ENCODE results near the gene TMA7B. TPM values are rescaled to one million over a fixed set of nuclear protein-coding genes. Genes with fewer than 3 reads are reported as not detected.

TMA7B gene
- total RNA-seq, 1 donor from 2014 or later, result 0.52 TPM

DNA sequence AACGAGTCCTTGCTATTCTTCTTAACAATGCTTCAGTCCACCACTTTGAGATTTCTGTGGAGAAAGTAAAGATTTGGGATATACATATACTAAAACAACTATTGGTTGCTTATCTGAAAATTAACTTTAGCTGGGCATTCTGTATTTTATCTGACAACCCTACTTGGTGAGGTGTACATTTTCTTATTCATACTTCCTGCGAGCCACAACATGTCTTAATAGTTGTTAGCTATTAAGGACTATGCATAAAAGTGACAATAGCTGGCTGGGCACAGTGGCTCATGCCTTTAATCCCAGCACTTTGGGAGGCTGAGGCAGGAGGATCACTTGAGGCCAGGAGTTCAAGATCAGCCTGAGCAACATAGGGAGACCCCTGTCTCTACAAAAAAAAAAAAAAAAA lies 28.0 kb upstream of the TMA7B start:
- Histone ChIP-seq H3K9ac (ENCODE audit: low read depth in 1 of 3, low read length in 3 of 3) (no peak overlapping the region), H3K36me3 (ENCODE audit: control insufficient read depth in 3 of 3, insufficient read depth in 3 of 3, low read length in 3 of 3) (no peaks in the 10 kb centered on the region), H3K27ac (ENCODE audit: low read depth, low read length) (no peak overlapping the region), H3K9me3 (ENCODE audit: control insufficient read depth in 3 of 3, low read length in 3 of 3) (no peaks in the 10 kb centered on the region), H3K27me3 (ENCODE audit: control insufficient read depth in 3 of 3, insufficient read depth in 3 of 3, low read length in 3 of 3) (peaks cover 19 to 35% (median 24%) of the 10 kb centered on the region in 3 donors), H3K4me1 (ENCODE audit: control insufficient read depth in 3 of 3, insufficient read depth in 3 of 3, low read length in 3 of 3) (no peaks in the 10 kb centered on the region), H3K4me3 (ENCODE audit: low read length in 3 of 3) (no peak overlapping the region)

- Histone ChIP-seq H3K36me3 (ENCODE audit: control insufficient read depth in 3 of 3, insufficient read depth in 3 of 3, low read length in 3 of 3) (no peaks in the 10 kb centered on the region), H3K9ac (ENCODE audit: low read depth in 1 of 3, low read length in 3 of 3) (no peak overlapping the region), H3K27me3 (ENCODE audit: control insufficient read depth in 3 of 3, insufficient read depth in 3 of 3, low read length in 3 of 3) (peaks cover 19 to 30% (median 26%) of the 10 kb centered on the region in 3 donors), H3K27ac (ENCODE audit: low read depth, low read length) (no peak overlapping the region), H3K4me1 (ENCODE audit: control insufficient read depth in 3 of 3, insufficient read depth in 3 of 3, low read length in 3 of 3) (no peaks in the 10 kb centered on the region), H3K4me3 (ENCODE audit: low read length in 3 of 3) (no peak overlapping the region), H3K9me3 (ENCODE audit: control insufficient read depth in 3 of 3, low read length in 3 of 3) (no peaks in the 10 kb centered on the region)
Measured at GRCh38 chr22:39932918-39933649, 27.1 kb upstream of the TMA7B start.

- Histone ChIP-seq H3K4me1 (ENCODE audit: control insufficient read depth in 3 of 3, insufficient read depth in 3 of 3, low read length in 3 of 3) (no peaks in the 10 kb centered on the region), H3K27ac (ENCODE audit: low read depth, low read length) (no peak overlapping the region), H3K9me3 (ENCODE audit: control insufficient read depth in 3 of 3, low read length in 3 of 3) (no peaks in the 10 kb centered on the region), H3K4me3 (ENCODE audit: low read length in 3 of 3) (no peak overlapping the region), H3K27me3 (ENCODE audit: control insufficient read depth in 3 of 3, insufficient read depth in 3 of 3, low read length in 3 of 3) (peaks cover 14 to 29% (median 28%) of the 10 kb centered on the region in 3 donors), H3K9ac (ENCODE audit: low read depth in 1 of 3, low read length in 3 of 3) (no peak overlapping the region), H3K36me3 (ENCODE audit: control insufficient read depth in 3 of 3, insufficient read depth in 3 of 3, low read length in 3 of 3) (no peaks in the 10 kb centered on the region)
Measured at GRCh38 chr22:39933741-39934140, 26.5 kb upstream of the TMA7B start.

DNA sequence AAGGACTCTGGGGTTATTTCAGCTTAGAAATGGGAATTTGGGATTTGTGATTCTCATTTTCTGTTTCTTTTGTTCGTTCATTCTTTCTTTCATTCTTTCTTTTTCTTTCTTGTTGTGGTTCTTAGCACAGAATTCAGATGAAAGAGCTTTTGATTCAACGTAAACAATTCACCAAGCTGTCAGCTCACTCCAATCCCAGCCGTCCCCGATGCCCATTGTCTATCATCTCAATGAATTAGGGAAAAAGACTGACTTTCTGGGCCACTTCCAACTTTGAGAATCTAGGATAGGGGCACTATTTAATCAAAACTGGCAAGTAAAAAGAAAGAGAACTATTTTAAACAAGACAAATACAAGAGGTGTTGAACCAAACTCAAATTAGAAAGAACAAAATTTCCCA lies 25.1 kb upstream of the TMA7B start:
- Histone ChIP-seq H3K27me3 (ENCODE audit: control insufficient read depth in 3 of 3, insufficient read depth in 3 of 3, low read length in 3 of 3) (peaks cover 11 to 30% (median 24%) of the 10 kb centered on the region in 3 donors), H3K9me3 (ENCODE audit: control insufficient read depth in 3 of 3, low read length in 3 of 3) (no peaks in the 10 kb centered on the region), H3K9ac (ENCODE audit: low read depth in 1 of 3, low read length in 3 of 3) (no peak overlapping the region), H3K36me3 (ENCODE audit: control insufficient read depth in 3 of 3, insufficient read depth in 3 of 3, low read length in 3 of 3) (no peaks in the 10 kb centered on the region), H3K4me1 (ENCODE audit: control insufficient read depth in 3 of 3, insufficient read depth in 3 of 3, low read length in 3 of 3) (no peaks in the 10 kb centered on the region), H3K4me3 (ENCODE audit: low read length in 3 of 3) (no peak overlapping the region), H3K27ac (ENCODE audit: low read depth, low read length) (no peak overlapping the region)

DNA sequence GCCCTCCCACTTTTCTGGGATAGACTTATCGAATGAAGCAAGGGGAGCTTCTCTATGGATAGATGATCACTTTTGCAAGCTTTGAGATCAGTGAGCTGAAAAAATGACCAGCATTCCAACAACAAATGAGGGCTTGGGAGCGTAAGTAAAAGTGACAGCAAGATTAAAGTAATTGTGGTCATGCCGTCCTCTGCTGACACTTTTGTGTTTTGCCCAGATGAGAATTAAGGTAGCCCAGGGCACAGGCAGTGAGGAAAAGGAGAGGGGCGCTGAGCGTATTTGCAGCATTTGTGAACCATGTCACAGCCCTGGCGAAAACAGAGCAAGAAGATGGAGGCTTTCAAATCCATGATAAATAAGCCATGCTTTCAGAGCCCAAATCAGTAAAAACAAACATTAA lies 24.6 kb upstream of the TMA7B start:
- no peaks in the 10 kb centered on the region for H3K4me1 ChIP-seq (ENCODE audit: control insufficient read depth in 3 of 3, insufficient read depth in 3 of 3, low read length in 3 of 3)
- no peak overlapping the region for H3K4me3 ChIP-seq (ENCODE audit: low read length in 3 of 3)
- no peaks in the 10 kb centered on the region for H3K36me3 ChIP-seq (ENCODE audit: control insufficient read depth in 3 of 3, insufficient read depth in 3 of 3, low read length in 3 of 3)
- H3K27me3 ChIP-seq (ENCODE audit: control insufficient read depth in 3 of 3, insufficient read depth in 3 of 3, low read length in 3 of 3), result peaks cover 11 to 30% (median 21%) of the 10 kb centered on the region in 3 donors
- H3K9me3 ChIP-seq (ENCODE audit: control insufficient read depth in 3 of 3, low read length in 3 of 3), result no peaks in the 10 kb centered on the region
- H3K27ac ChIP-seq (ENCODE audit: low read depth, low read length), result no peak overlapping the region
- no peak overlapping the region for H3K9ac ChIP-seq (ENCODE audit: low read depth in 1 of 3, low read length in 3 of 3)

- Histone ChIP-seq H3K9ac (ENCODE audit: low read depth in 1 of 3, low read length in 3 of 3) (no peak overlapping the region), H3K9me3 (ENCODE audit: control insufficient read depth in 3 of 3, low read length in 3 of 3) (no peaks in the 10 kb centered on the region), H3K27me3 (ENCODE audit: control insufficient read depth in 3 of 3, insufficient read depth in 3 of 3, low read length in 3 of 3) (peaks cover 11 to 25% (median 20%) of the 10 kb centered on the region in 3 donors), H3K4me3 (ENCODE audit: low read length in 3 of 3) (no peak overlapping the region), H3K27ac (ENCODE audit: low read depth, low read length) (no peak overlapping the region), H3K36me3 (ENCODE audit: control insufficient read depth in 3 of 3, insufficient read depth in 3 of 3, low read length in 3 of 3) (no peaks in the 10 kb centered on the region), H3K4me1 (ENCODE audit: control insufficient read depth in 3 of 3, insufficient read depth in 3 of 3, low read length in 3 of 3) (no peaks in the 10 kb centered on the region)
Measured at GRCh38 chr22:39936523-39937145, 23.6 kb upstream of the TMA7B start.

- Histone ChIP-seq H3K27ac (ENCODE audit: low read depth, low read length) (no peak overlapping the region), H3K4me1 (ENCODE audit: control insufficient read depth in 3 of 3, insufficient read depth in 3 of 3, low read length in 3 of 3) (no peaks in the 10 kb centered on the region), H3K27me3 (ENCODE audit: control insufficient read depth in 3 of 3, insufficient read depth in 3 of 3, low read length in 3 of 3) (peaks cover 7 to 19% (median 16%) of the 10 kb centered on the region in 3 donors), H3K36me3 (ENCODE audit: control insufficient read depth in 3 of 3, insufficient read depth in 3 of 3, low read length in 3 of 3) (no peaks in the 10 kb centered on the region), H3K9ac (ENCODE audit: low read depth in 1 of 3, low read length in 3 of 3) (no peak overlapping the region), H3K9me3 (ENCODE audit: control insufficient read depth in 3 of 3, low read length in 3 of 3) (no peaks in the 10 kb centered on the region), H3K4me3 (ENCODE audit: low read length in 3 of 3) (no peak overlapping the region)
Measured at GRCh38 chr22:39937906-39938305, 22.3 kb upstream of the TMA7B start.

DNA sequence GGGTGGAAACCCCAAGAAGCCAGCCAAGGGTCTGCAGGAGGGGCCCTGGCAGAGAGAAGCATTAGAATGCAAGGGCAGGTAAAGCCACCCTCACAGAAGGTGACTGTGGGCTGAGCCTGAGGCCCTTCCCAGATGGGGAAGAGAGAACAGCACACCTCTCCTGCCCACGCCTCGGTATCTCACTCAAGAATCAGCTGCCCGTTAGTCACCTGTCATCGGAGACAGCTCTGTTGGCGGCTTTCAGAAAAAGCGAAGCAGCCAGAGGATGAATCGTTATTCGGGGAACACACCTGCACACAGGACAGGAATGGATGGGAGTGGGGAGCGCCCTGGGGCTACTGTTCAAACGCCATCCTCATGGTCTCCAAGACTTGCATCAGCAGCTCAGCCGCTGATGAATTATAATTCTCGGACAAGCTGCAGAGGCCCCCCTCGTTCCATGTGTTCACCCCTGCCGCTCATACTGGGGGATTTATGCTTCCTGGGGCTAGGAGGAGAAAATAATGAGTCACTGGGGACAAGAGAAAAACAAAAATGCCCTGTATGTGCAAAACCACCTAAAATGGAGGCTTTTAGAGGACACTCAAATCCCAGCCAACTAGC lies 21.6 kb upstream of the TMA7B start:
- H3K9me3 ChIP-seq (ENCODE audit: control insufficient read depth in 3 of 3, low read length in 3 of 3), result no peaks in the 10 kb centered on the region
- H3K4me1 ChIP-seq (ENCODE audit: control insufficient read depth in 3 of 3, insufficient read depth in 3 of 3, low read length in 3 of 3), result no peaks in the 10 kb centered on the region
- no peaks in the 10 kb centered on the region for H3K36me3 ChIP-seq (ENCODE audit: control insufficient read depth in 3 of 3, insufficient read depth in 3 of 3, low read length in 3 of 3)
- peaks cover 6 to 21% (median 16%) of the 10 kb centered on the region in 3 donors for H3K27me3 ChIP-seq (ENCODE audit: control insufficient read depth in 3 of 3, insufficient read depth in 3 of 3, low read length in 3 of 3)
- H3K4me3 ChIP-seq (ENCODE audit: low read length in 3 of 3), result no peak overlapping the region
- no peak overlapping the region for H3K27ac ChIP-seq (ENCODE audit: low read depth, low read length)
- no peak overlapping the region for H3K9ac ChIP-seq (ENCODE audit: low read depth in 1 of 3, low read length in 3 of 3)

GRCh38 chr22:39939830-39940229 lies 20.4 kb upstream of the TMA7B start:
- no peak overlapping the region for H3K27ac ChIP-seq (ENCODE audit: low read depth, low read length)
- H3K27me3 ChIP-seq (ENCODE audit: control insufficient read depth in 3 of 3, insufficient read depth in 3 of 3, low read length in 3 of 3), result peaks cover 4 to 18% (median 15%) of the 10 kb centered on the region in 3 donors
- no peaks in the 10 kb centered on the region for H3K36me3 ChIP-seq (ENCODE audit: control insufficient read depth in 3 of 3, insufficient read depth in 3 of 3, low read length in 3 of 3)
- H3K9me3 ChIP-seq (ENCODE audit: control insufficient read depth in 3 of 3, low read length in 3 of 3), result no peaks in the 10 kb centered on the region
- H3K9ac ChIP-seq (ENCODE audit: low read depth in 1 of 3, low read length in 3 of 3), result no peak overlapping the region
- H3K4me1 ChIP-seq (ENCODE audit: control insufficient read depth in 3 of 3, insufficient read depth in 3 of 3, low read length in 3 of 3), result no peaks in the 10 kb centered on the region
- H3K4me3 ChIP-seq (ENCODE audit: low read length in 3 of 3), result no peak overlapping the region

- no peak overlapping the region for H3K9ac ChIP-seq (ENCODE audit: low read depth in 1 of 3, low read length in 3 of 3)
- H3K27me3 ChIP-seq (ENCODE audit: control insufficient read depth in 3 of 3, insufficient read depth in 3 of 3, low read length in 3 of 3), result peaks cover 3 to 18% (median 12%) of the 10 kb centered on the region in 3 donors
- no peak overlapping the region for H3K4me3 ChIP-seq (ENCODE audit: low read length in 3 of 3)
- no peak overlapping the region for H3K27ac ChIP-seq (ENCODE audit: low read depth, low read length)
- H3K4me1 ChIP-seq (ENCODE audit: control insufficient read depth in 3 of 3, insufficient read depth in 3 of 3, low read length in 3 of 3), result no peaks in the 10 kb centered on the region
- H3K9me3 ChIP-seq (ENCODE audit: control insufficient read depth in 3 of 3, low read length in 3 of 3), result no peaks in the 10 kb centered on the region
- H3K36me3 ChIP-seq (ENCODE audit: control insufficient read depth in 3 of 3, insufficient read depth in 3 of 3, low read length in 3 of 3), result no peaks in the 10 kb centered on the region
Measured at GRCh38 chr22:39940757-39941305, 19.4 kb upstream of the TMA7B start.
